H1 (cell line): ENCODE measurements around the gene SLC46A3. TPM values are rescaled to one million over a fixed set of nuclear protein-coding genes. Genes with fewer than 3 reads are reported as not detected.

Source experiments
- ATF3 ChIP-seq: IDR thresholded peaks from 2 replicates; pipeline ENCODE4 v1.6.1; 2011; ENCODE audit warnings: low read depth, mild to moderate bottlenecking, low read length; ENCODE audit not compliant: insufficient read depth
- BACH1 ChIP-seq: IDR thresholded peaks from 2 replicates; pipeline ENCODE4 v1.6.1; 2012; ENCODE audit warnings: low read length, improper control_type of control experiment
- CBX5 ChIP-seq: fragments of 300-800, 300-1000 bp; sonication (generic); IDR thresholded peaks from 2 replicates; pipeline ENCODE4 v1.7.1; 2016; ENCODE audit warnings: antibody characterized with exemption, low read length, low read depth
- CREB1 ChIP-seq: IDR thresholded peaks from 2 replicates; pipeline ENCODE4 v1.6.1; 2012; ENCODE audit warnings: inconsistent platforms
- E2F6 ChIP-seq: IDR thresholded peaks from 2 replicates; pipeline ENCODE4 v1.6.1; 2012; ENCODE audit warnings: inconsistent platforms
- EP300 ChIP-seq, 2 experiments: IDR thresholded peaks; 1 replicate in 1 of 2; 2 replicates in 1 of 2; pipeline ENCODE4 v1.6.1; 2011 to 2012; ENCODE audit warnings: low read depth in 2 of 2, low read length in 2 of 2, mild to moderate bottlenecking in 2 of 2, borderline replicate concordance in 1 of 2, inconsistent platforms in 1 of 2, moderate library complexity in 1 of 2
- JUND ChIP-seq: IDR thresholded peaks from 2 replicates; pipeline ENCODE4 v1.6.1; 2011; ENCODE audit warnings: mild to moderate bottlenecking, improper control_type of control experiment, low read length
- KDM1A ChIP-seq: fragments of 200-600, 300-600 bp; sonication (generic); IDR thresholded peaks from 2 replicates; pipeline ENCODE4 v1.7.1; 2016; ENCODE audit warnings: mild to moderate bottlenecking, low read length, borderline replicate concordance
- MAX ChIP-seq: IDR thresholded peaks from 2 replicates; pipeline ENCODE4 v1.6.1; 2012; ENCODE audit warnings: inconsistent platforms
- PHF8 ChIP-seq: fragments of 200-600 bp; sonication (generic); conservative IDR thresholded peaks from 2 replicates; pipeline ENCODE4 v1.7.1; 2012; ENCODE audit warnings: low read depth, mild to moderate bottlenecking, inconsistent platforms, low read length, moderate library complexity
- POU5F1 ChIP-seq: IDR thresholded peaks from 2 replicates; pipeline ENCODE4 v1.6.1; 2011; ENCODE audit warnings: low read depth, mild to moderate bottlenecking, low read length, moderate library complexity
- RAD21 ChIP-seq, 2 experiments: IDR thresholded peaks in 1 of 2; conservative IDR thresholded peaks in 1 of 2; 2 replicates each; pipeline ENCODE4 v1.6.1; 2011; ENCODE audit warnings: low read depth in 2 of 2, low read length in 2 of 2, improper control_type of control experiment in 1 of 2, inconsistent platforms in 1 of 2, mild to moderate bottlenecking in 1 of 2, moderate library complexity in 1 of 2
- RBBP5 ChIP-seq: IDR thresholded peaks from 2 replicates; pipeline ENCODE4 v1.7.1; 2012; ENCODE audit warnings: low read depth, mild to moderate bottlenecking, inconsistent platforms, low read length, moderate library complexity, borderline replicate concordance
- RNF2 ChIP-seq: fragments of 200-900, 300-1000 bp; sonication (generic); IDR thresholded peaks from 2 replicates; pipeline ENCODE4 v1.7.1; 2016; ENCODE audit warnings: borderline replicate concordance, low read depth, mild to moderate bottlenecking, antibody characterized with exemption, low read length; ENCODE audit not compliant: poor library complexity, severe bottlenecking; ENCODE audit errors: missing control alignments
- SIN3A ChIP-seq, 2 experiments: IDR thresholded peaks in 1 of 2; conservative IDR thresholded peaks in 1 of 2; 2 replicates each; pipeline ENCODE4 v1.6.1; 2011 to 2012; ENCODE audit warnings: low read length in 2 of 2, improper control_type of control experiment in 1 of 2, low read depth in 1 of 2, mild to moderate bottlenecking in 1 of 2
- SIRT6 ChIP-seq: IDR thresholded peaks from one replicate; pipeline ENCODE4 v1.7.1; 2012; ENCODE audit warnings: low read length, inconsistent platforms
- SP2 ChIP-seq: IDR thresholded peaks from 2 replicates; pipeline ENCODE4 v1.6.1; 2012; ENCODE audit warnings: mild to moderate bottlenecking, low read length, inconsistent platforms
- TAF1 ChIP-seq: IDR thresholded peaks from 2 replicates; pipeline ENCODE4 v1.6.1; 2011; ENCODE audit warnings: mild to moderate bottlenecking, low read depth, low read length
- USF2 ChIP-seq: IDR thresholded peaks from 2 replicates; pipeline ENCODE4 v1.6.1; 2011; ENCODE audit warnings: low read length, improper control_type of control experiment
- polyA plus RNA-seq, 7 experiments: library from polyadenylated mRNA; depleted of rRNA in 3 of 7; stranded (reverse) in 5 of 7; unstranded in 2 of 7; fragments of >200 nt in 5 of 7; fragments of 200-250 nt in 2 of 7; gene quantifications; 1 replicate in 5 of 7; 2 replicates in 1 of 7; 4 replicates in 1 of 7; pipeline versions ENCODE4 v1.2.1 to v1.2.3, GENCODE V29; 2011 to 2013; ENCODE audit warnings: missing spikeins in 2 of 7, mixed read lengths in 2 of 7
- total RNA-seq: library from RNA; stranded (reverse); fragmentation: NEBNext Ultra II Directional; extraction: Animal tissue kit (Norgen Biotek cat#: 25700); gene quantifications from 2 replicates; pipeline ENCODE4 v1.2.1, GENCODE V29; 2021

The SLC46A3 gene
- total and polyA plus RNA-seq, 2 of the 8 experiments (the other 6 are each of a cell fraction or from before 2014, with no cell fraction given): 0.39 to 0.67 TPM

- TF ChIP-seq PHF8 (peak; percentile 90), EP300 (IDR thresholded peaks at IDR 0.05; ENCODE audit: borderline replicate concordance in 1 of 2, low read depth in 2 of 2, low read length in 2 of 2) (no peak), E2F6 (no peak), MAX (peak; percentile 67; the same call in 1 of the 2 replicates), RAD21 (IDR thresholded peaks at IDR 0.05 in 1 of 2, conservative IDR thresholded peaks at IDR 0.05 in 1 of 2; ENCODE audit: low read depth in 2 of 2, low read length in 2 of 2) (peak in 1 of 2 experiments; percentile 14; a peak in 1 of 4 replicates), USF2 (no peak), CREB1 (no peak), ATF3 (no peak), SP2 (no peak), SIN3A (conservative IDR thresholded peaks at IDR 0.05 in 1 of 2, IDR thresholded peaks at IDR 0.05 in 1 of 2; ENCODE audit: low read depth in 1 of 2, low read length in 2 of 2) (peak in 1 of 2 experiments; percentile 30; a peak in 1 of 4 replicates), RNF2 (no peak), SIRT6 (no peak), RBBP5 (peak; percentile 91), BACH1 (peak; percentile 59; the same call in 1 of the 2 replicates), JUND (peak; percentile 3; the same call in 1 of the 2 replicates), TAF1 (peak; percentile 78; the same call in 1 of the 2 replicates), POU5F1 (no peak), CBX5 (no peak), KDM1A (no peak)
These were observed 59.8 kb downstream of the SLC46A3 start, which contains the start of gene POMP (continued) for GRCh38 chr13:28658796-28659620.
